BJ (cell line): Measurements from ENCODE around the gene ZC2HC1C. TPM values are rescaled to one million over a fixed set of nuclear protein-coding genes. Genes with fewer than 3 reads are reported as not detected.
"Not testable (repeated sequence)": the region's sequence is repeated elsewhere in the genome, so short reads cannot be mapped to it uniquely, and the experiment has no call there.

Experiments used
- CTCF ChIA-PET: fragments of 350-600 bp; formaldehyde crosslinking; extraction: SDS; loops from one replicate; lab custom pipeline; 2021; ENCODE audit warnings: antibody characterized with exemption, inconsistent platforms; lab: Yijun Ruan, JAX
- POLR2A ChIA-PET: fragments of 300-600 bp; sonication (Branson Sonifier 250); formaldehyde crosslinking; extraction: SDS; loops from one replicate; lab custom pipeline; 2021; ENCODE audit warnings: antibody characterized with exemption; lab: Charles Lee
- DNase-seq: peaks from one replicate; pipeline ENCODE4 v3.0.0-alpha.2; 2011; ENCODE audit warnings: low read depth
- H3K27me3 ChIP-seq: 2 replicates; pipeline ENCODE4 v1.6.0; 2011; ENCODE audit warnings: low read length; ENCODE audit not compliant: control insufficient read depth, insufficient read depth
- H3K36me3 ChIP-seq: 2 replicates; pipeline ENCODE4 v1.5.1; 2011; ENCODE audit warnings: low read length; ENCODE audit not compliant: control insufficient read depth, insufficient read depth
- H3K4me3 ChIP-seq: 2 replicates; pipeline ENCODE4 v1.5.1; 2011; ENCODE audit warnings: low read depth, mild to moderate bottlenecking, control low read depth, low read length
- CTCF ChIP-seq: IDR thresholded peaks from 2 replicates; pipeline ENCODE4 v1.5.1; 2011; ENCODE audit warnings: low read depth, mild to moderate bottlenecking, control low read depth, inconsistent platforms, low read length, moderate library complexity; ENCODE audit not compliant: insufficient read depth
- polyA plus RNA-seq: library from polyadenylated mRNA; depleted of rRNA; stranded (reverse); fragments of >200 nt; gene quantifications from 2 replicates; pipeline ENCODE4 v1.2.3, GENCODE V29; 2011

The ZC2HC1C gene
- polyA plus RNA-seq, 1 experiment, result 0.85 TPM

DNA sequence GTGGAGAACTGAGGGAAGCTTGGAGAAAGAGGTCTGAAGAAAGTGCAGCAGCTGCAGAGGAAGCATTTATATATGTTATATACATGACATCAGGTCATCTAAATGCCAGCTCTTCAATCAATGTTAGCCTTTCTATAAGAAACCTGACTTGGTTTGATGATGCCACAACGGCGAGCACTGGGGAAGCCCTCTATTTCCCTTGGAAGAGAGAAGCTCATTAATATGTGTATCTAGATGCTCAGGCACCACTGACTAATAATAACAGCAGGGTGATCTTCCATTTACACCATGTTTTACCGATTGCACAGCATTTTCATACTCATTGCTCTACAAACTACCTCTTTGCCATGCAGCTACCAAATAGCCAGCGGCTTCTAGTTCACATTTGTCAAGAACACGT, 6.4 kb upstream of the ZC2HC1C start:
- H3K4me3 ChIP-seq, result peak overlapping the region; percentile 76
- H3K27me3 ChIP-seq, result no peaks in the 10 kb centered on the region
- ChIA-PET CTCF (interaction anchor here (1.0 to 1.5 kb wide), 6 partner anchors 9 to 201 kb away, joined by 3 to 4 read pairs (median 4); no protein-coding TSS in a partner anchor), POLR2A (no interaction called here)
- no peak for TF ChIP-seq CTCF
- no peaks in the 10 kb centered on the region for H3K36me3 ChIP-seq
- no peak for DNase-seq

DNA sequence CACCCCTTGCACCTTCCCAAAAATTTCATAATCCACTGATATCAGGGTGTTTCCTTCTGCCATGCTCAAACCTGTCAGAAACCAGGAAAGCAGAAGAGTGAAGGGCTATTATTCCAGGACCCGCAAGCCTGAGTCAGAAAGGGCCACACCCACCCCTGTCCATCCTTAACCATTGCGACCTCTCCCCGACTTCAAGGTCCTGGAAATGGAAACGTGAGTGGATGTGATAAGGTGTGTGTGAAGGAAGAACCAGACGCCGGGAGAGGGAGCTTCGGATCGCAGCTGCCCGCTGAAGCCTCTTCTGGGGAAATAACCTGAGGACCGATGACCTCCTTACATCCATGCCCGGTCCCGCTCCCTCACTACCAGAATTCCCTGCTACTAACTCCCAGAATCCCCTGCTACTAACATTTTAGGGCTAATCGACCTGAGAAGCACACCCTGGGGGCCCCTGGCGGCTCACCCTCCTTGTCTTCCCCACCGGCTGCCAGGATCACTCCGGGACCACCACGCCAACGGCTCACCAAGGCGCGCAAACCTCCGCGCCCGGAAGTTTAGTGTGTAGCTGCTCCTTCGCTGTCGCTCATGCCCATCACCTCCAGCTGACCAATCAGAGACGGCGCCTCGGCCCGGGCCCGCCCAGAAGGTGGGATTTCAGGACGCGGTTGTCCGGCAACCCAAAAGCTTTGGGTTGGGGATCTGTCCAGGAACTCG, 5.8 kb upstream of the ZC2HC1C start, which contains the start of gene ACYP1:
ACYP1 (minus strand) TSS at position 534 of the 714 bp plus-strand sequence; CDS start at position 63, 471 bp downstream.
- Histone ChIP-seq H3K36me3 (no peaks in the 10 kb centered on the region), H3K4me3 (peak within 1 kb of the TSS; percentile 76), H3K27me3 (no peaks in the 10 kb centered on the region)
- DNase-seq, result no peak
- no peak for TF ChIP-seq CTCF
- POLR2A ChIA-PET, result no interaction called here
- CTCF ChIA-PET, result interaction anchor here (0.9 to 1.5 kb wide), 4 partner anchors 8 to 158 kb away, joined by 3 to 4 read pairs (median 4); no protein-coding TSS in a partner anchor

DNA sequence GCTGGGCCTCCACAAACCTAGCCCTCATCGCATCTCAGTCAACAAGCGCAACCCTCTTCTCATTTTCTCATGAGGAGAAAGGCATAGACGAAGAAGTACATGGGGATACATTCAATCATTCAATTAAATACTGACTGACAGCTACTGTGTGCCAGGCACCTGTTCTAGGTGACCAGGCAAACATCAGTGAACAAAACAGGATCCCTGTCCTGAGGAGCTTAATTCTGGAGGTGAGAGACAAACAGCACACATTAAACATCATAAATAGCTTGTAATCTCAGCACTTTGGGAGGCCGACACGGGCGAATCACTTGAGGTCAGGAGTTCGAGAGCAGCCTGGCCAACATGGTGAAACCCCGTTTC, 5.3 kb upstream of the ZC2HC1C start:
- no peak for DNase-seq
- CTCF ChIA-PET, result interaction anchor here (0.9 to 1.5 kb wide), 4 partner anchors 8 to 159 kb away, joined by 3 to 4 read pairs (median 4); no protein-coding TSS in a partner anchor
- no peaks in the 10 kb centered on the region for H3K36me3 ChIP-seq
- H3K4me3 ChIP-seq, result peak overlapping the region; percentile 76
- POLR2A ChIA-PET, result no interaction called here
- H3K27me3 ChIP-seq, result no peaks in the 10 kb centered on the region
- TF ChIP-seq CTCF, result no peak

DNA sequence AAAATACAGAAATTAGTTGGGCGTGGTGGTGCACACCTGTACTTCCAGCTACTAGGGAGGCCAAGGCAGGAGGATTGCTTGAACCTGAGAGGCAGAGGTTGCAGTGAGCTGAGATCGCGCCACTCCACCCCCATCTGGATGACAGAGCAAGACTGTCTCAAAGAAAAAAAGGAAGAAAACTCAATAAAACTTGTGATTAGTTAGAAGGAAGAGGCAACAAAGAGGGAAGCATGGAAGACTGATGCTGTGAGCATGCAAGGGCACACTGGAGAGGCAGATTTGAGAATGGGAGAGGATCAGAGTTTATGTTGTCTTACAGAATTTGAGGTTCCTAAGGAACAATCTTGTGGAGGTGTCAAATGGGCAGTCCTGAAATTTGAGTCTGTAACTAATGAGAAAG, 2.8 kb upstream of the ZC2HC1C start:
- Histone ChIP-seq H3K36me3 (no peaks in the 10 kb centered on the region), H3K4me3 (no peak overlapping the region), H3K27me3 (no peaks in the 10 kb centered on the region)
- no peak for TF ChIP-seq CTCF
- ChIA-PET CTCF (interaction anchor here (1.0 to 1.5 kb wide), 4 partner anchors 12 to 159 kb away, joined by 3 to 7 read pairs (median 4); no protein-coding TSS in a partner anchor), POLR2A (no interaction called here)
- DNase-seq, result no peak

- CTCF ChIA-PET, result interaction anchor here (0.6 to 1.5 kb wide), 3 partner anchors 12 to 159 kb away, joined by 3 to 4 read pairs (median 3); no protein-coding TSS in a partner anchor
- no peak for DNase-seq
- no peak for TF ChIP-seq CTCF
- POLR2A ChIA-PET, result no interaction called here
- H3K36me3 ChIP-seq, result no peaks in the 10 kb centered on the region
- H3K4me3 ChIP-seq, result no peak overlapping the region
- no peaks in the 10 kb centered on the region for H3K27me3 ChIP-seq
Measured at GRCh38 chr14:75067212-75067611, 2.2 kb upstream of the ZC2HC1C start.

DNA sequence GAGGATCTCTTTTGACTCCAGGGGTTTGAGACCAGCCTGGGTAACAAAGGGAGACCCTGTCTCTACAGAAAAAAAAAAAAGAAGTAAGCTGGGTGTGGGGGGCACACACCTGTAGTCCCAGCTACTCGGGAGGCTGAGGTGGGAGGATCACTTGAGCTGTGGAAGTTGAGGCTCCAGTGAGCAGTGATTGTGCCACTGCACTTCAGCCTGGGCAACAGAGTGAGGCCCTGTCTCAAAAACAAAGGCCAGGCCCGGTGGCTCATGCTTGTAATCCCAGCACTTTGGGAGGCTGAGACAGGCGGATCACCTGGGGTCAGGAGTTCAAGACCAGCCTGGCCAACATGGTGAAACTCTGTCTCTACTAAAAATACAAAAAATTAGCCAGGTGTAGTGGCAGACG, 1.7 kb upstream of the ZC2HC1C start:
- H3K4me3 ChIP-seq, POLR2A ChIA-PET: not testable (repeated sequence)

More for the DNA sequence above, 1.7 kb upstream of the ZC2HC1C start:
- CTCF ChIA-PET, result interaction anchor here (0.6 kb wide), 2 partner anchors 13 to 123 kb away, joined by 3 read pairs; no protein-coding TSS in a partner anchor
- H3K27me3 ChIP-seq, DNase-seq, H3K36me3 ChIP-seq: not testable (repeated sequence)
